Activated naive CD4-positive, alpha-beta T cell treated with anti-CD3 and anti-CD28 coated beads, Interleukin-2, amount 10 ng/mL, durations not matched to agents 7 days and 5 days (primary cell): Measurements from ENCODE around the gene CFAP410.

Experiments
- CTCF ChIA-PET: fragments of 350-600 bp; sonication (Branson Sonifier 250); formaldehyde crosslinking; loops from one replicate; lab custom pipeline; 2021; ENCODE audit warnings: antibody characterized with exemption; lab: Charles Lee
- DNase-seq: peaks from one replicate; pipeline ENCODE4 v3.0.0-alpha.2; 2020
- H3K27ac Mint-ChIP-seq: one replicate; pipeline ENCODE4 v1.8.0; 2021; ENCODE audit warnings: mild to moderate bottlenecking, moderate library complexity, mixed read lengths
- H3K27me3 Mint-ChIP-seq: one replicate; pipeline ENCODE4 v1.8.0; 2021; ENCODE audit warnings: mild to moderate bottlenecking, mixed read lengths
- H3K36me3 Mint-ChIP-seq: one replicate; pipeline ENCODE4 v1.8.0; 2021; ENCODE audit warnings: mixed read lengths
- H3K4me1 Mint-ChIP-seq: one replicate; pipeline ENCODE4 v1.8.0; 2021; ENCODE audit warnings: mixed read lengths
- H3K4me3 Mint-ChIP-seq: one replicate; pipeline ENCODE4 v1.8.0; 2021; ENCODE audit warnings: mild to moderate bottlenecking, moderate library complexity, mixed read lengths
- H3K9me3 Mint-ChIP-seq: one replicate; pipeline ENCODE4 v1.8.0; 2021; ENCODE audit warnings: mixed read lengths

CFAP410 gene

DNA sequence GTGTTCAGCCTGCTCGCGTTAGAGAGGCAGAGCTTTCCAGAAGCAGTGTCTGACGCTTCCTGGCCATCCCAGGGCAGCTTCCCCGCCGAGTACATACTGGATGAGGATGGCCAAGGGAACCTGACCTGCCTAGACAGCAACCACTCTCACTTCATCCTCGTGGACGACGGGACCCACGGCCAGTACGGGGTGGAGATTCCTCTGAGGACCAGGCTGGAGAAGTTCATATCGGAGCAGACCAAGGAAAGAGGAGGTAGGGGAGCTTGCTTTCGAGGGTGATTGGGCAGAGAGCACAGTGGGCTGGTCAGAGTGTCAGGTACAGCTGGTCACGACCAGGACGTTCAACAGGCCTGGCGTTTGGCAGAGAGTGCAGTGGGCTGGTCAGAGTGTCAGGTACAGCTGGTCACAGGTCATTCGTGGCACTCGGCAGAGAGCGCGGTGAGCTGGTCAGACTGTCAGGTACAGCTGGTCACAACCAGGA, 36.6 kb upstream of the CFAP410 start:
- Mint-ChIP-seq H3K36me3 (peaks cover 78% of the 10 kb centered on the region), H3K9me3 (peaks cover 15% of the 10 kb centered on the region), H3K27ac (no peak overlapping the region), H3K27me3 (peaks cover 10% of the 10 kb centered on the region), H3K4me1 (peaks cover 35% of the 10 kb centered on the region), H3K4me3 (no peak overlapping the region)
- no peak for DNase-seq
- CTCF ChIA-PET: no interaction called here

DNA sequence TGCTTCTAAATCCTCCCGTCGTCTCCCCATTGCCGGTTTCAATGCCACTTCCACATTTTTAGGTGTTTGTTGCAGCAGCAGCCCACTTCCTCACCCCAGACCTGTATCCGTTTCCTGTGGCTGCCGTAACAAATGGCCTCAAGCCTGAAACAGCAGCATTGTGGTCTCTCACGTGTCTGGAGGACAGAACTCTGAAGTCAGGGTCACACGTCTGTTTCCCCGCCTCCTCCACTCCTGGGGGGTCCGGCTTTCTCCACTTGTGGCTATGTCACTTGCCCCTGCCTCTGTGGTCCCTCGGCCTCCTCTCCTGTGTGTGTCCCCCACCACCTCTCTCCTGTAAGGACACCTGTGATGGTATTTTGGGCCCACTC, 36.1 kb upstream of the CFAP410 start:
- CTCF ChIA-PET: no interaction called here
- Mint-ChIP-seq H3K27ac (peak overlapping the region; percentile 67), H3K9me3 (peaks cover 14% of the 10 kb centered on the region), H3K4me1 (peaks cover 35% of the 10 kb centered on the region), H3K4me3 (no peak overlapping the region), H3K27me3 (peaks cover 10% of the 10 kb centered on the region), H3K36me3 (peaks cover 78% of the 10 kb centered on the region)
- DNase-seq: peak; percentile 69

DNA sequence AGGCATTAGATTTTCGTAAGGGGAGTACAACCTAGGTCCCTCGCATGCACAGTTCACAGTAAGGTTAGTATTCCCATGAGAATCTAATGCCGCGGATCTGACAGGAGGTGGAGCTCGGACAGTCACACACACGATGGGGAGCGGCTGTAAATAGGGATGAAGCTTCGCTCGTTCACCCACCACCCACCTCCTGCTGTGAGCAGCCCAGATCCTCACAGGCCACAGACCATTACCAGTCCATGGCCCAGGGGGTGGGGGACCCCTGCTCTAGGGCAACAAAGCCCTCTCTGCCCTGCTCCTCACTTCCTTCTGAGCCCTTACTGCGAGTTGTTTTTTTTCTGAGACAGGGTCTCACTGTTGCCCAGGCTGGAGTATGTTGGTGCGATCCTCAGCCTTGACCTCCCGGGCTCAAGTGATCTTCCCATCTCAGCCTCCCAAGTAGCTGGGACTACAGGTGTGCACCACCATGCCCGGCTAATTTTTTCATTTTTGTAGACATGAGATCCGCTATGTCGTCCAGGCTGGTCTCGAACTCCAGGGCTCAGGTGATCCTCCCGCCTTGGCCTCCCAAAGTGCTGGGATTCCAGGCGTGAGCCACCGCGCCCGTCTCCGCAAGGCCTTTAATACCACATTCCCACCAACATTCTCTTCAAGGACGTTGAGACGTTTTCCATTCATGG, 35.6 kb upstream of the CFAP410 start:
- Mint-ChIP-seq H3K27ac (peak overlapping the region; percentile 67), H3K27me3 (peaks cover 10% of the 10 kb centered on the region), H3K4me1 (peaks cover 35% of the 10 kb centered on the region), H3K4me3 (no peak overlapping the region), H3K9me3 (peaks cover 14% of the 10 kb centered on the region), H3K36me3 (peaks cover 72% of the 10 kb centered on the region)
- CTCF ChIA-PET: no interaction called here
- DNase-seq: no peak

GRCh38 chr21:44372616-44373015, 33.4 kb upstream of the CFAP410 start:
- no peak overlapping the region for H3K4me3 Mint-ChIP-seq
- peaks cover 36% of the 10 kb centered on the region for H3K4me1 Mint-ChIP-seq
- peaks cover 70% of the 10 kb centered on the region for H3K36me3 Mint-ChIP-seq
- CTCF ChIA-PET: no interaction called here
- H3K27me3 Mint-ChIP-seq: peaks cover 10% of the 10 kb centered on the region
- H3K27ac Mint-ChIP-seq: no peak overlapping the region
- H3K9me3 Mint-ChIP-seq: peaks cover 14% of the 10 kb centered on the region
- no peak for DNase-seq

DNA sequence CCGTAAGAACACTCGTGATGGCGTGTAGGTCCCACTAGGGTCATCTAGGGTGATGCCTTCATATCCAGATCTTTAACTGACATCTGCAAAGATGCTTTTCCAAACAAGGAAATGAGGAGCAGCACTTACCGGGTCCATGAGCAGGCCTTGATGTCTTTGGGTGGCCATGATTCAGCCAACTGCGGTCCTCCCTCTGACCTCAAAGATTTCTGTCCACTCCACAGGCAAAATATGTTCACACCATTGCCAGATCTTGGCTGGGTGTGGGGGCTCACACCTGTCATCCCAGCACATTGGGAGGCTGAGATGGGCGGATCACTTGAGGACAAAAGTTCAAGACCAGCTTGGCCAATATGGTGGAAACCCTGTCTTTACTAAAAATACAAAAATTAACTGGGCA, 32.4 kb upstream of the CFAP410 start:
- DNase-seq: no peak
- H3K27ac Mint-ChIP-seq: no peak overlapping the region
- H3K36me3 Mint-ChIP-seq: peaks cover 68% of the 10 kb centered on the region
- peaks cover 14% of the 10 kb centered on the region for H3K9me3 Mint-ChIP-seq
- H3K27me3 Mint-ChIP-seq: peaks cover 10% of the 10 kb centered on the region
- peaks cover 36% of the 10 kb centered on the region for H3K4me1 Mint-ChIP-seq
- CTCF ChIA-PET: no interaction called here
- H3K4me3 Mint-ChIP-seq: no peak overlapping the region

- Mint-ChIP-seq H3K36me3 (peaks cover 64% of the 10 kb centered on the region), H3K4me1 (peaks cover 30% of the 10 kb centered on the region), H3K27me3 (peaks cover 9% of the 10 kb centered on the region), H3K4me3 (no peak overlapping the region), H3K27ac (no peak overlapping the region), H3K9me3 (peaks cover 14% of the 10 kb centered on the region)
- CTCF ChIA-PET: no interaction called here
- DNase-seq: no peak
These were observed 31.7 kb upstream of the CFAP410 start for GRCh38 chr21:44370786-44371410.

GRCh38 chr21:44370027-44370735, 31.0 kb upstream of the CFAP410 start:
- DNase-seq: no peak
- peaks cover 57% of the 10 kb centered on the region for H3K36me3 Mint-ChIP-seq
- H3K4me1 Mint-ChIP-seq: peaks cover 23% of the 10 kb centered on the region
- no peak overlapping the region for H3K27ac Mint-ChIP-seq
- no peak overlapping the region for H3K4me3 Mint-ChIP-seq
- peaks cover 4% of the 10 kb centered on the region for H3K27me3 Mint-ChIP-seq
- CTCF ChIA-PET: no interaction called here
- peaks cover 11% of the 10 kb centered on the region for H3K9me3 Mint-ChIP-seq

- CTCF ChIA-PET: no interaction called here
- H3K27ac Mint-ChIP-seq: no peak overlapping the region
- DNase-seq: no peak
These were observed 29.7 kb upstream of the CFAP410 start for GRCh38 chr21:44368711-44369446.

DNA sequence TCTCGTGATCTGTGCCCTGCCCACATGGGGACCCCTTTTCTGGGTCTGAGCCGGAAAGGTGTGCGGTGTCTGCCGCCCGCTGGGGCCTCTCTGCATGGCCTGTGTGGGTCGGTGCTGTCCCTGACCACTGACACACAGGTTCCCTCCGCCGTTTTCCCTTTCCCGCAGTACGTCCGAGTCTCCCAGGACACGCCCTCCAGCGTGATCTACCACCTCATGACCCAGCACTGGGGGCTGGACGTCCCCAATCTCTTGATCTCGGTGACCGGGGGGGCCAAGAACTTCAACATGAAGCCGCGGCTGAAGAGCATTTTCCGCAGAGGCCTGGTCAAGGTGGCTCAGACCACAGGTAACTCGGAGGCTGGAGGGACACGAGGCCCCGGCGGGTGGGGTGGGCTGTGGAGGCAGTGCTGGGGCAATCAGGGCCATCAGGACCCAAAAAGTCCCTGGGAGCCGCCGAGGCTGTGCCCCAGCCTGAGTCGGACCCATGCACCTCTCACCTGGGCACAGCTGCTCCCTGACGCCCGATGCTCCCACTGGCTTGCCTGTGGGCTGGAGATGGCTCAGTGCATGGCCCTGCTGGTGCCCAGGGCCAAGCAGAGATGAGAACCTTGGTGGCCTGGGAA, 27.5 kb upstream of the CFAP410 start:
- peaks cover 7% of the 10 kb centered on the region for H3K9me3 Mint-ChIP-seq
- H3K4me3 Mint-ChIP-seq: no peak overlapping the region
- peaks cover 2% of the 10 kb centered on the region for H3K4me1 Mint-ChIP-seq
- peaks cover 38% of the 10 kb centered on the region for H3K36me3 Mint-ChIP-seq
- CTCF ChIA-PET: no interaction called here
- no peak for DNase-seq
- peaks cover 7% of the 10 kb centered on the region for H3K27me3 Mint-ChIP-seq
- no peak overlapping the region for H3K27ac Mint-ChIP-seq

More at GRCh38 chr21:44368711-44369446, 29.7 kb upstream of the CFAP410 start:
- Mint-ChIP-seq H3K4me3 (no peak overlapping the region), H3K36me3 (peaks cover 49% of the 10 kb centered on the region), H3K4me1 (peaks cover 10% of the 10 kb centered on the region), H3K9me3 (peaks cover 6% of the 10 kb centered on the region), H3K27me3 (peaks cover 6% of the 10 kb centered on the region)

- peaks cover 34% of the 10 kb centered on the region for H3K36me3 Mint-ChIP-seq
- no peak overlapping the region for H3K27ac Mint-ChIP-seq
- H3K4me1 Mint-ChIP-seq: peaks cover 2% of the 10 kb centered on the region
- CTCF ChIA-PET: no interaction called here
- H3K9me3 Mint-ChIP-seq: peaks cover 5% of the 10 kb centered on the region
- no peak for DNase-seq
- no peak overlapping the region for H3K4me3 Mint-ChIP-seq
- peaks cover 7% of the 10 kb centered on the region for H3K27me3 Mint-ChIP-seq
These were observed 26.9 kb upstream of the CFAP410 start for GRCh38 chr21:44365967-44366585.

DNA sequence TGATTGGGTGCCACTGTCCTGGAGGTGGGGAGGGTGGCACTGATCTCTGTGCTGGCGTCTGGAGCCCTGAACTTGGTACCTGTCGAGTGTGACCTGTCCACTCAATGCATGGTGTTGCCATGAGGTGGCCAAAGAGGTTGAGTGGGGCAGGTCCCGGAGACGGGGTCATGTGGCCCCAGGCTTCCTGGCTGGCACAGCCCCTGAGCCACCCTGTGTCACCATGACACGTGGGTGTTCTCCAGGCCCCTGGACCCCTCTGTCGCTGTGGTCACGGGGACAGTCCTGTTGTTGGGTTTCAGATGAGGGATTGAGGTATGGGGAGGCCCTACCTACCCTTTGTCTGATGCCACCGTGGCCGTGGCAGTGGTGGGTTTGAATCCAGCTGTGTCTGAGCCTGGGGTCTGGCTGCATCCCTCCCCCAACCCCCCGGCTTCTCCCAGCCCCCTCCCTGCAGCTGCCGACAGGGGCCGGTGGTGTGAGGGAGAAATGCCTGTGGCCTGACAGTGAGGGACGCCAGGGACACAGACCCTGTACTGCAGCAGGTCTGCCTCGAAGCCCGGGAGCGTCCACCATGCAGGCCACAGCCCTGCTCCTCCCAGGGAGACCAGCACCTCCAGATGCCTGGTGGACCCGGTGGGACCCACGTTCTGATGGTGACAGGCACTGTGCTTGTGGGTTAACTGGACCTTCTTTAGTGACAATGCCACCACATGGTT, 26.2 kb upstream of the CFAP410 start:
- peaks cover 5% of the 10 kb centered on the region for H3K9me3 Mint-ChIP-seq
- H3K4me1 Mint-ChIP-seq: peaks cover 4% of the 10 kb centered on the region
- H3K27ac Mint-ChIP-seq: no peak overlapping the region
- H3K27me3 Mint-ChIP-seq: peaks cover 7% of the 10 kb centered on the region
- peaks cover 32% of the 10 kb centered on the region for H3K36me3 Mint-ChIP-seq
- DNase-seq: no peak
- no peak overlapping the region for H3K4me3 Mint-ChIP-seq
- CTCF ChIA-PET: no interaction called here

DNA sequence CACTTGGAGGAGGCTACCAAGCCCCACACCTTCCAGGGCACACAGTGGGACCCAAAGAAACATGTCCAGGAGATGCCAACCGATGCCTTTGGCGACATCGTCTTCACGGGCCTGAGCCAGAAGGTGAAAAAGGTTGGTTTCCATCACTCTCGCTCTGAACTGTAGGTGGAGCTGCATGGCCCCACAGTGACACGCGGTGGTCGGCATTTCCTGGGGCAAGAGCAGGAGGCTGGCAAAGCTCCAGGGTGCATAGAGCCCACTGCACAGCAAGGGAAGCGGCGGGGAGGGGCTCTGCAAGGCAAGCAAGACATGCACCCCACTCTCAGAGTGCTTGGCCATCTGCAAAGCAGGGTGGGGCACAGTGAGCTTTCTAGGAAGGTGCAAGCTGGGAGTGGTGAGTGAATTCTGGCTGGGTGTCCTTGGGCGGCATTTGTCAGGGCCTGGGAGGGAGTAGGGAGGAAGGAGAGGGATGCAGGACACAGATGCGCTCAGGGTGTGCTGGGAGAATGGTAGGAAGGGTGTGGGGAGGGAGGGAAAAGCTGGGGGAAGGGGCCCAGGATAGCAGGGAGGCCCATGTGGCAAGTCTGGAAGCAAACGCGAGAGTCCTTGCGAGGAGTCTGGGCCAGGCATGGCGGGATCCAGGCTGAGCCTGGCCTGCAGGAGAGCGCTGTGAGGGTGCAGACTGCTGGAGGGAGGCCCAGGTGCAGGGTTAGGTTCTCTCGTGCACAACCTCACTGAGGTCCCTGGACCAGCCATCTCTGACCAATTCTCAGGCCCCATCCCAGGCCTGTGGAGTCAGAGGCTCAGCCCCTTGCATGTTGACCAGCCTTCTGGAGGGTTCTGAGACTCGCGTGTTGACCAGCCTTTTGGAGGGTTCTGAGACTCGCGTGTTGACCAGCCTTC, 25.2 kb upstream of the CFAP410 start:
- H3K9me3 Mint-ChIP-seq: peaks cover 5% of the 10 kb centered on the region
- H3K27me3 Mint-ChIP-seq: peaks cover 7% of the 10 kb centered on the region
- H3K36me3 Mint-ChIP-seq: peaks cover 36% of the 10 kb centered on the region
- no peak for DNase-seq
- CTCF ChIA-PET: no interaction called here
- H3K4me3 Mint-ChIP-seq: no peak overlapping the region
- H3K27ac Mint-ChIP-seq: no peak overlapping the region
- peaks cover 9% of the 10 kb centered on the region for H3K4me1 Mint-ChIP-seq
